Testis (tissue), 2 donors: ENCODE data around the gene ARPC4.

ENCODE experiments used
- CTCF ChIP-seq, 3 experiments: fragments of 450-650 bp in 2 of 3; fragments of 200-600 bp in 1 of 3; sonication (generic) in 1 of 3; IDR thresholded peaks; one replicate each; pipeline ENCODE4 v1.5.1; 2016 to 2019; ENCODE audit warnings: antibody characterized with exemption in 3 of 3, mild to moderate bottlenecking in 2 of 3, moderate library complexity in 1 of 3
- POLR2A ChIP-seq: fragments of 450-650 bp; IDR thresholded peaks from one replicate; pipeline ENCODE4 v1.6.1; 2017; ENCODE audit warnings: antibody characterized with exemption, mild to moderate bottlenecking, moderate library complexity

GRCh38 chr3:9786209-9786739, 6.6 kb upstream of the ARPC4 start:
- TF ChIP-seq POLR2A (no peak), CTCF (IDR thresholded peaks at IDR 0.05) (no peak)
